Prostate gland (tissue), 2 donors: ENCODE measurements around the gene ZNF581. TPM values are rescaled to one million over a fixed set of nuclear protein-coding genes. Genes with fewer than 3 reads are reported as not detected.

Experiments used
- DNase-seq: peaks from one replicate; pipeline ENCODE4 v3.0.0-alpha.2; 2019; ENCODE audit warnings: low spot score
- H3K27ac ChIP-seq, 2 donors: fragments of 200-600 bp; sonication (generic); 2 replicates each; pipeline ENCODE4 v1.5.1; 2017 to 2019
- H3K27me3 ChIP-seq: fragments of 200-600 bp; sonication (generic); replicated peaks from 2 replicates; pipeline ENCODE4 v1.5.1; 2019; ENCODE audit not compliant: insufficient read depth
- H3K36me3 ChIP-seq, 2 donors: fragments of 200-600 bp; sonication (generic); 1 replicate in 1 of 2; 2 replicates in 1 of 2; pipeline versions ENCODE4 v1.5.1 to v1.8.1; 2017 to 2019
- H3K4me1 ChIP-seq: fragments of 200-600 bp; sonication (generic); replicated peaks from 2 replicates; pipeline ENCODE4 v1.5.1; 2019
- H3K4me3 ChIP-seq, 2 donors: fragments of 200-600 bp; sonication (generic); 2 replicates each; pipeline ENCODE4 v1.5.1; 2017 to 2019
- H3K9me3 ChIP-seq: fragments of 200-600 bp; sonication (generic); 2 replicates; pipeline ENCODE4 v1.5.1; 2017
- CTCF ChIP-seq, 4 experiments: fragments of 200-600 bp in 2 of 4; fragments of 450-650 bp in 2 of 4; sonication (generic) in 2 of 4; IDR thresholded peaks; 1 replicate in 3 of 4; 2 replicates in 1 of 4; pipeline ENCODE4 v1.5.1; 2016 to 2019; ENCODE audit warnings: antibody characterized with exemption in 4 of 4, mild to moderate bottlenecking in 2 of 4, moderate library complexity in 2 of 4
- POLR2A ChIP-seq: fragments of 450-650 bp; IDR thresholded peaks from one replicate; pipeline ENCODE4 v1.6.1; 2016; ENCODE audit warnings: antibody characterized with exemption, mild to moderate bottlenecking
- POLR2AphosphoS5 ChIP-seq: sonication (generic); formaldehyde crosslinking; IDR thresholded peaks from one replicate; pipeline ENCODE4 v1.6.1; 2017; ENCODE audit warnings: antibody characterized with exemption
- WGBS: methylation state at CpG from one replicate; pipeline ENCODE4 v1.1.5; 2018; 5-methylcytosine and 5-hydroxymethylcytosine counted together
- intact Hi-C: fragments of 100-400 bp; cut with DNase I; formaldehyde crosslinking; loops from one replicate; pipeline ENCODE4 v1.14.2; 2022
- total RNA-seq, 2 donors: library from RNA; depleted of rRNA; stranded (reverse); fragments of >200 nt; gene quantifications; one replicate each; pipeline ENCODE4 v1.1.0, GENCODE V29; 2016

Gene ZNF581
- 10 to 100 TPM; 19.7 to 20.6 TPM for total RNA-seq

DNA sequence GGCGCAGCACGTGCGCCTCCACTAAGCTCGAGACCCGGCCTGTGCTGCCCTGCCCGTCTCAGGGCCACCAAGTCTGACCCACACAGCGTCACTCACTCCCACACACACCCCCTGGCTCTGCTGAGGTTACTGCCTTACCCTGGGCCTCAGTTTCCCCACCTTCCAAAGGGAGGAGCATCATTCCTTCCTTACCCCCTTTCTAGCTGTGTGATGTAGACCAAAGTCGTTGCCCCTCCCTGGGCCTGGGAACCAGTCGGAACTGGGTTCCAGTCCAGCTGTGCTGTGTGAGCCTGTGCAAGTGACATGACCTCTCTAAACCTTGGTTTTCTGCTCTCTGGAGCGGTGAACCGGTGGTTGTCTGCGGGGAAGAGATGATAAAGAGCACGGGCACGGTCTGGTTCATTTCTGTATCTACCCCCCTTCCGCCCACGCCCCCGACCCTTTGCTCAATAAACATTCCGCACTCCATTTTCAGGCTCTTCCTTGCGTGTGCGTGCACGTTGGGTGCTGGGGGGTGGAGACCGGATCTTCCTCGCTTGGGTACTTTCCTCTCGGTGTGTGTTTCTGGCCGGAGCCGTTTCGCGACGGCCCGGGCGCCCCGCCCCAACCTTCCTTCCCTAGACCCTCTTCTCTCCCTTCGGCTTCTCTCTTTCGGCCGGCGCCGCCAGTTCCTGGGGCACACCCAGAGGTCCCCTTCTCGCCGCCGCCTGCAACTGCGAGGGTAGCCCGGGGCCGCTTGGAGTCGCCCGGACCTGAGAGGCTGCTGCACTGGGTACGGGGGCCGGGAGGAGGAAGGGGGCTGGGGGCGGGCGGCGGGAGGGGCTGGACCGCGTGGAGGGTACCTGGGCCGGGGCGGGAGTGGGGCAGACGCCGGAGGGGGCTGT is at the start of gene ZNF581:
Gene ZNF581 (plus strand): TSS at position 647 of the 884 bp plus-strand sequence. CDS start 923 bp downstream, outside the sequence.
- intact Hi-C loops: no loop called here
- TF ChIP-seq CTCF (IDR thresholded peaks at IDR 0.05) (peak in 1 of 4 experiments; percentile 9), POLR2A (no peak), POLR2AphosphoS5 (peak; percentile 86)
- Histone ChIP-seq H3K27ac (peak within 1 kb of the TSS; percentile 93 to 95), H3K27me3 (no peaks in the 10 kb centered on the region), H3K4me3 (peak within 1 kb of the TSS; percentile 85 to 91), H3K36me3 (no peaks in the 10 kb centered on the region), H3K4me1 (peaks cover 33% of the 10 kb centered on the region), H3K9me3 (no peaks in the 10 kb centered on the region)
- 3% methylated on average over 53 of the region's 56 CpGs for WGBS
- peak; percentile 56 for DNase-seq

DNA sequence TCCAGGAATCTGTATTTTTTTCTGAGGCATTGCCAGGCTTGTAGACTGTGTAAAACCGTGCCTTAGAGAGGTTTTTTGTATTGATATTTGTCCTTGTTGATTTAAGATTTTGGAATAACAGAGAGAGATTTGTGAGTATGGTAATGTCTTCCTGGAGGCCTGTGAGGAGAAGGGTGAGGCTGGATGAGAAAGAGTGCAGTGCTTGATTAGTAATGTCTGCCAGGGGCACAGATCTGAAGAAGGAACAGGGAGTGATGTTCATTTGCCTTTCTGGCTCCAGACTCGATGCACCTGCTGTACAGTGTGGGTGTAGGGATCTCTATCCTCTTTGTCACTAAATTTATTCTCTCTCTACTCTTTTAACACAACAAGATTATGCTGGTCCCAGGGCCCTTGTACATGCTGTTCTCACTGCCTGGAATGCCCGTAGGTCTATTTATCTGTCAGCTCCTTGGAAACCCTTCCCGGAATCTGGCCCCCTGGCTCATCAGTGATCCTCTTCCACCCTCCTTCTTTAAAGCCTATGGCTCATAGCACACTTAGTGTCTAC is 48.4 kb upstream of the ZNF581 start:
- no peak overlapping the region for H3K27ac ChIP-seq
- intact Hi-C loops: no loop called here
- H3K9me3 ChIP-seq: no peaks in the 10 kb centered on the region
- no peaks in the 10 kb centered on the region for H3K27me3 ChIP-seq
- H3K4me1 ChIP-seq: no peaks in the 10 kb centered on the region
- no peaks in the 10 kb centered on the region for H3K36me3 ChIP-seq
- DNase-seq: no peak
- no peak for TF ChIP-seq POLR2A
- no peak for TF ChIP-seq CTCF (IDR thresholded peaks at IDR 0.05)
- no peak for TF ChIP-seq POLR2AphosphoS5
- no peak overlapping the region for H3K4me3 ChIP-seq
- 85% methylated on average over 4 of the region's 4 CpGs for WGBS

GRCh38 chr19:55596304-55596703 is 47.1 kb upstream of the ZNF581 start:
- no peak overlapping the region for H3K27ac ChIP-seq
- H3K4me1 ChIP-seq: peaks cover 4% of the 10 kb centered on the region
- no peak for TF ChIP-seq POLR2AphosphoS5
- no peak for TF ChIP-seq POLR2A
- no peak for TF ChIP-seq CTCF (IDR thresholded peaks at IDR 0.05)
- 98% methylated on average over 3 of the region's 3 CpGs for WGBS
- no peaks in the 10 kb centered on the region for H3K36me3 ChIP-seq
- no peak for DNase-seq
- no peaks in the 10 kb centered on the region for H3K27me3 ChIP-seq
- intact Hi-C loops: no loop called here
- H3K4me3 ChIP-seq: no peak overlapping the region
- no peaks in the 10 kb centered on the region for H3K9me3 ChIP-seq

GRCh38 chr19:55597501-55597921 is 45.9 kb upstream of the ZNF581 start:
- H3K36me3 ChIP-seq: no peaks in the 10 kb centered on the region
- intact Hi-C loops: no loop called here
- no peak overlapping the region for H3K27ac ChIP-seq
- no peaks in the 10 kb centered on the region for H3K9me3 ChIP-seq
- no peak overlapping the region for H3K4me3 ChIP-seq
- no peak for TF ChIP-seq POLR2AphosphoS5
- no peak for TF ChIP-seq POLR2A
- no peak for TF ChIP-seq CTCF (IDR thresholded peaks at IDR 0.05)
- H3K27me3 ChIP-seq: no peaks in the 10 kb centered on the region
- DNase-seq: no peak
- peaks cover 4% of the 10 kb centered on the region for H3K4me1 ChIP-seq
- 95% methylated on average over 30 of the region's 30 CpGs for WGBS
